Prostate gland (tissue), 2 donors: ENCODE data around the gene SPINT3. TPM values are rescaled to one million over a fixed set of nuclear protein-coding genes. Genes with fewer than 3 reads are reported as not detected.

Source experiments
- DNase-seq: peaks from one replicate; pipeline ENCODE4 v3.0.0-alpha.2; 2019; ENCODE audit warnings: low spot score
- H3K27ac ChIP-seq, 2 donors: fragments of 200-600 bp; sonication (generic); 2 replicates each; pipeline ENCODE4 v1.5.1; 2017 to 2019
- H3K27me3 ChIP-seq: fragments of 200-600 bp; sonication (generic); replicated peaks from 2 replicates; pipeline ENCODE4 v1.5.1; 2019; ENCODE audit not compliant: insufficient read depth
- H3K36me3 ChIP-seq, 2 donors: fragments of 200-600 bp; sonication (generic); 1 replicate in 1 of 2; 2 replicates in 1 of 2; pipeline versions ENCODE4 v1.5.1 to v1.8.1; 2017 to 2019
- H3K4me1 ChIP-seq: fragments of 200-600 bp; sonication (generic); replicated peaks from 2 replicates; pipeline ENCODE4 v1.5.1; 2019
- H3K4me3 ChIP-seq, 2 donors: fragments of 200-600 bp; sonication (generic); 2 replicates each; pipeline ENCODE4 v1.5.1; 2017 to 2019
- H3K9me3 ChIP-seq: fragments of 200-600 bp; sonication (generic); 2 replicates; pipeline ENCODE4 v1.5.1; 2017
- POLR2A ChIP-seq: fragments of 450-650 bp; IDR thresholded peaks from one replicate; pipeline ENCODE4 v1.6.1; 2016; ENCODE audit warnings: antibody characterized with exemption, mild to moderate bottlenecking
- POLR2AphosphoS5 ChIP-seq: sonication (generic); formaldehyde crosslinking; IDR thresholded peaks from one replicate; pipeline ENCODE4 v1.6.1; 2017; ENCODE audit warnings: antibody characterized with exemption
- WGBS: methylation state at CpG from one replicate; pipeline ENCODE4 v1.1.5; 2018; 5-methylcytosine and 5-hydroxymethylcytosine counted together
- intact Hi-C: fragments of 100-400 bp; cut with DNase I; formaldehyde crosslinking; loops from one replicate; pipeline ENCODE4 v1.14.2; 2022
- small RNA-seq, 2 donors: library from RNA; depleted of rRNA; stranded (forward); fragments of <200 nt; gene quantifications; one replicate each; pipeline ENCODE3, GENCODE V24; 2016
- total RNA-seq, 2 donors: library from RNA; depleted of rRNA; stranded (reverse); fragments of >200 nt; gene quantifications; one replicate each; pipeline ENCODE4 v1.1.0, GENCODE V29; 2016
- TF ChIP-seq, protein P1 (sequence below), 4 experiments: fragments of 200-600 bp in 2 of 4; fragments of 450-650 bp in 2 of 4; sonication (generic) in 2 of 4; IDR thresholded peaks; 1 replicate in 3 of 4; 2 replicates in 1 of 4; pipeline ENCODE4 v1.5.1; 2016 to 2019; ENCODE audit warnings: antibody characterized with exemption in 4 of 4, mild to moderate bottlenecking in 2 of 4, moderate library complexity in 2 of 4

Gene SPINT3
- total RNA-seq, 2 donors from 2014 or later = not detected

DNA sequence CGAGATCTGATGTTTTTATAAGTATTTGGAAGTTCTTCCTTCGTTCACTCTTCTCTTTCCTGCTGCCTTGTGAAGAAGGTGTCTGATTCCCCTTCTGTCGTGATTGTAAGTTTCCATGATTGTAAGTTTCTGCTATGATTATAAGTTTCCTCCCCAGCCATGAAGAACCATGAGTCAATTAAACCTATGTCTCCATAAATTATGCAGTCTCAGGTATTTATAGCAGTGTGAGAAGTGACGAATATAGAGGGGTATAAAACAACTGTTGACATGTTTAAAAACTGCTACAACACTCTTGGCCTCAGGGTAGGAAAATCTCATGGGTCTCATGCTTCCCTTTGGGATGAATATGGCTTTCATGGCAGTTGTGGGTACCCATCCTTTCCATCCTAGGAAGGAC lies 51.7 kb downstream of the SPINT3 start:
- intact Hi-C loops = no loop called here
- Histone ChIP-seq H3K27me3 (no peaks in the 10 kb centered on the region), H3K9me3 (no peaks in the 10 kb centered on the region), H3K4me3 (no peak overlapping the region), H3K36me3 (no peaks in the 10 kb centered on the region), H3K27ac (no peak overlapping the region), H3K4me1 (peaks cover 6% of the 10 kb centered on the region)
- 79% methylated on average over 4 of the region's 4 CpGs for WGBS
- no peak for TF ChIP-seq POLR2AphosphoS5
- TF ChIP-seq POLR2A = no peak
- TF ChIP-seq, protein P1, sequence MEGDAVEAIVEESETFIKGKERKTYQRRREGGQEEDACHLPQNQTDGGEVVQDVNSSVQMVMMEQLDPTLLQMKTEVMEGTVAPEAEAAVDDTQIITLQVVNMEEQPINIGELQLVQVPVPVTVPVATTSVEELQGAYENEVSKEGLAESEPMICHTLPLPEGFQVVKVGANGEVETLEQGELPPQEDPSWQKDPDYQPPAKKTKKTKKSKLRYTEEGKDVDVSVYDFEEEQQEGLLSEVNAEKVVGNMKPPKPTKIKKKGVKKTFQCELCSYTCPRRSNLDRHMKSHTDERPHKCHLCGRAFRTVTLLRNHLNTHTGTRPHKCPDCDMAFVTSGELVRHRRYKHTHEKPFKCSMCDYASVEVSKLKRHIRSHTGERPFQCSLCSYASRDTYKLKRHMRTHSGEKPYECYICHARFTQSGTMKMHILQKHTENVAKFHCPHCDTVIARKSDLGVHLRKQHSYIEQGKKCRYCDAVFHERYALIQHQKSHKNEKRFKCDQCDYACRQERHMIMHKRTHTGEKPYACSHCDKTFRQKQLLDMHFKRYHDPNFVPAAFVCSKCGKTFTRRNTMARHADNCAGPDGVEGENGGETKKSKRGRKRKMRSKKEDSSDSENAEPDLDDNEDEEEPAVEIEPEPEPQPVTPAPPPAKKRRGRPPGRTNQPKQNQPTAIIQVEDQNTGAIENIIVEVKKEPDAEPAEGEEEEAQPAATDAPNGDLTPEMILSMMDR (IDR thresholded peaks at IDR 0.05) = no peak
- no peak for DNase-seq

DNA sequence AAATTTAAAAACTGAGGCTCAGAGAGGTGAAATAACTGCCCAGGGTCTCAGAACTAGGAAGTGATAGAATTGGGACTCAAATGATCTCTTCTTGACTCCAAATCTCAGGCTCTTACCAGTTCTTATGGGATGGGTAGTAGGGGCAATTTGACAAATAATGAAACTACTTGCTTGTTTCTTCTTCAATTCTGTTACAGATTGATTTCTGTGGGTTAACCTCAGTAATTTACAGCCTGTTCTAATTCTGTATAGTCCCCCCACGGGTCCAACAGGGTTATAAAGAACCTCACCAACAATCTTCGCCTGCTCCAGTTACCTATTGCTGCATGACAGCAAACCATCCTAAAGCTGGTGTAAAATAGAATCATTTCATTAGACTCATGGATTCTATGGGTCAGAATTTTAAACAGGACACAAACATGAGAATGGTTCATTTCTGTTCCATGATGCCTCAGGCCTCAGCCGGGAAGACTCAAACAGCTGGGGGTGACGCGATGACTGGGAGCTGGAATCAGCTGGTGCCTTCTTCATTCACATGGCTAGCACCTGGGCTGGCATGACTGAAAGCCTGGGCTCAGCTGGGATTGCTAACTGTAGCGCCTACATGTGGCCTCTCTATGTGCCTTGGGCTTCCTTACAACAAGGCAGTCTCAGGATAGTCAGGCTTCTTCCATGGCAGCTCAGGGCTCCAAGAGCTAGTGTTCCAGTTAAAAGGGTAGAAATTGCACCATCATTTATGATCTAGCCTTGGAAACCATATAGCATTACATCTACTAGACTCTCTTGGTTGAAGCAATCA lies 52.5 kb downstream of the SPINT3 start:
- Histone ChIP-seq H3K4me3 (no peak overlapping the region), H3K4me1 (peaks cover 6% of the 10 kb centered on the region), H3K27me3 (no peaks in the 10 kb centered on the region), H3K27ac (no peak overlapping the region), H3K9me3 (no peaks in the 10 kb centered on the region), H3K36me3 (no peaks in the 10 kb centered on the region)
- intact Hi-C loops = no loop called here
- no peak for TF ChIP-seq POLR2AphosphoS5
- no peak for TF ChIP-seq POLR2A
- TF ChIP-seq, protein P1 (IDR thresholded peaks at IDR 0.05) = no peak
- 86% methylated on average over 6 of the region's 6 CpGs for WGBS
- DNase-seq = no peak

Small RNA genes within 50 kb of the gene (small RNA-seq; reads per million reads assigned to genes)
- gene AL031663.1 (0 reads per million in 2 donors), gene HSPD1P21 (0 reads per million in 2 donors), gene RNA5SP485 (0 reads per million in 2 donors)

Other genes with a start within 250 kb of the SPINT3 start
- gene RBPJL, start 208.8 kb downstream of the SPINT3 start, total RNA-seq = not detected
- under 1 TPM in 1 of 2 donors, not detected in 1; 0.34 TPM for gene MATN4, start 207.3 kb downstream of the SPINT3 start, total RNA-seq
- gene SDC4, start 167.2 kb downstream of the SPINT3 start, total RNA-seq = 100 to 1,000 TPM; 123 to 266 TPM
- 10 to 100 TPM; 29.3 to 57.4 TPM for gene SYS1, start 152.5 kb downstream of the SPINT3 start, total RNA-seq
- under 1 TPM in 1 of 2 donors, not detected in 1; 0.51 TPM for gene TP53TG5, start 137.3 kb downstream of the SPINT3 start, total RNA-seq
- gene DBNDD2, start 107.3 kb downstream of the SPINT3 start, total RNA-seq = 10 to 100 TPM; 33.7 to 34.4 TPM
- gene PIGT, start 99.5 kb downstream of the SPINT3 start, total RNA-seq = 100 to 1,000 TPM in 1 of 2 donors, 10 to 100 TPM in 1; 91.8 to 136 TPM
- gene WFDC2, start 45.9 kb downstream of the SPINT3 start, total RNA-seq = 100 to 1,000 TPM in 1 of 2 donors, 10 to 100 TPM in 1; 100.0 to 122 TPM
- gene WFDC6, start 23.9 kb upstream of the SPINT3 start, total RNA-seq = 10 to 100 TPM in 1 of 2 donors, not detected in 1; 34.8 TPM
- gene EPPIN, start 31.8 kb upstream of the SPINT3 start, total RNA-seq = 100 to 1,000 TPM in 1 of 2 donors, not detected in 1; 137 TPM
- not detected for gene WFDC8, start 63.7 kb upstream of the SPINT3 start, total RNA-seq
- not detected for gene WFDC10A, start 114.1 kb upstream of the SPINT3 start, total RNA-seq
- not detected for gene WFDC9, start 115.7 kb upstream of the SPINT3 start, total RNA-seq
- not detected for gene WFDC11, start 154.6 kb upstream of the SPINT3 start, total RNA-seq
- not detected for gene WFDC13, start 186.4 kb upstream of the SPINT3 start, total RNA-seq
- not detected for gene WFDC10B, start 189.4 kb upstream of the SPINT3 start, total RNA-seq
- not detected for gene SPINT4, start 206.7 kb upstream of the SPINT3 start, total RNA-seq